K562 (cell line): ENCODE measurements around the gene S100A1. TPM values are rescaled to one million over a fixed set of nuclear protein-coding genes. Genes with fewer than 3 reads are reported as not detected.

Source experiments
- HMG20B ChIP-seq: fragments of 250-450 bp; sonication (Bioruptor Pico); IDR thresholded peaks from 2 replicates; pipeline ENCODE4 v1.5.0; 2021; ENCODE audit warnings: mild to moderate bottlenecking
- NR2C2 ChIP-seq, 2 experiments: fragments of 200-800 bp in 1 of 2; sonication (Bioruptor generic) in 1 of 2; sonication (generic) in 1 of 2; formaldehyde crosslinking in 1 of 2; IDR thresholded peaks; 2 replicates each; pipeline versions ENCODE4 v1.6.1 to v1.8.0; 2016 to 2022; ENCODE audit warnings: mild to moderate bottlenecking in 1 of 2, missing compliant biosample characterization in 1 of 2, missing genetic modification characterization in 1 of 2, missing genetic modification reagents in 1 of 2
- TEAD4 ChIP-seq, 2 experiments: sonication (generic) in 1 of 2; formaldehyde crosslinking in 1 of 2; IDR thresholded peaks; 2 replicates each; pipeline versions ENCODE4 v1.6.1 to v1.8.0; 2012 to 2022; ENCODE audit warnings: borderline replicate concordance in 1 of 2, inconsistent platforms in 1 of 2, low read length in 1 of 2, mild to moderate bottlenecking in 1 of 2, missing genetic modification reagents in 1 of 2
- TRIM24 ChIP-seq, 2 experiments: fragments of 450-650 bp; IDR thresholded peaks; 2 replicates each; pipeline ENCODE4 v1.6.1; 2016
- ZNF224 ChIP-seq: sonication (generic); formaldehyde crosslinking; IDR thresholded peaks from 2 replicates; pipeline ENCODE4 v1.8.0; 2022; ENCODE audit warnings: mild to moderate bottlenecking, missing genetic modification reagents
- ZNF644 ChIP-seq: fragments of 200-800 bp; sonication (Bioruptor generic); IDR thresholded peaks from 2 replicates; pipeline ENCODE4 v1.6.1; 2016; ENCODE audit warnings: low read depth, missing genetic modification characterization, missing compliant biosample characterization
- polyA plus RNA-seq, 8 experiments: library from polyadenylated mRNA; depleted of rRNA in 4 of 8; stranded (reverse) in 5 of 8; unstranded in 3 of 8; fragments of >200 nt; fragmentation: Nextera tagmentation in 2 of 8; fragmentation: Illumina TruSeq in 1 of 8; extraction: Ambion mirVana in 2 of 8; extraction: Trizol in 1 of 8; gene quantifications; 2 replicates each; pipeline versions ENCODE4 v1.2.1 to v1.2.3, GENCODE V29; 2011 to 2014; ENCODE audit warnings: inconsistent platforms in 1 of 8, missing spikeins in 1 of 8
- total RNA-seq, 7 experiments: library from RNA; depleted of rRNA in 6 of 7; stranded (reverse); fragments of >200 nt in 6 of 7; fragmentation: Illumina TruSeq in 2 of 7; extraction: Trizol in 2 of 7; gene quantifications; 2 replicates each; pipeline versions ENCODE4 v1.2.1 to v1.2.3, GENCODE V29; 2011 to 2021; ENCODE audit warnings: low replicate concordance in 1 of 7
- TF ChIP-seq, protein P1 (sequence below): fragments of 450-650 bp; IDR thresholded peaks from 2 replicates; pipeline ENCODE4 v1.7.0; 2016; ENCODE audit warnings: borderline replicate concordance
- TF ChIP-seq, protein P2 (sequence below): fragments of 450-650 bp; formaldehyde crosslinking; IDR thresholded peaks from 2 replicates; pipeline ENCODE4 v1.4.0; 2022; ENCODE audit warnings: missing genetic modification characterization
- TF ChIP-seq, protein P3 (sequence below): fragments of 450-650 bp; IDR thresholded peaks from 2 replicates; pipeline ENCODE4 v1.6.1; 2018; ENCODE audit not compliant: partially characterized antibody
- TF ChIP-seq, protein P4 (sequence below): fragments of 450-650 bp; IDR thresholded peaks from 2 replicates; pipeline ENCODE4 v1.6.1; 2017; ENCODE audit warnings: antibody characterized with exemption, mild to moderate bottlenecking

The S100A1 gene
- total and polyA plus RNA-seq, 9 of the 15 experiments (the other 6 are each of a cell fraction or from before 2014, with no cell fraction given) = 0.44 to 30.1 (median 12.7) TPM

DNA sequence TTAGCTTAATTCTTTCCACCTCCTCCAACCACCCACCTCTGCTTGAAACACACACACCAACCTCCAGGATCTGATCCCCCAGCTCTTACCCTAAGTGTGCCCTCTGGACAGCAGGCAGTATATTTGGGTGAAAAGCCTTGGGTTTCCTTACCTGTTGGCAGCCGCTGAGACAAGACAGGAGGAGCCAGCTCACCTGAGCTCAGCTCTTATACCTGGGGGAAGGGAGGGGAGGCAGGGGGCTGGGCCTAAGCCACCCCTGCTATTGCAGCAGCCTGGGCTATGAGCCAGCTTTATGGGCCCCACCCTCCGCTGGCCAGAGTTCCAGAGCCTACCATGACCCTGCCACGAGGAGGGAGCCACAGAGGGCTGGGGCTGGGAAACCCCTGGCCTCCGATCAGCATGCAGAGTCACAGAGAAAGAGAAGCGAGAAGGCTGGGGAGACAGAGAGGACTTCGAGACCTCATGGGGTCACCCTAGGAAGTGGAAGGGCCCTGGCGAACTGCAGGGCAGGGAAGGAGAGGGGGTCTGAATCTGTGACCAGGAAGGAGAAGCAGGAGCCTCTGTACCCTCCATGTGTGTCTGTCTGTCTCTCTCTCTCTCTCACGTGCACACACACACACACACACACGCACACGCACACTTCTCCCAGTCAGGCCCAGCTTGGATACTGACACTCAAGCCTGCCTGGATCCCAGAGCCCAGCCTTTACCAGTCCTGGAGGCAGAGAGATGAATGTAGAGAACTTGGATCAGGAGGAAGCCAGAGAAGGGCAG is 11.9 kb upstream of the S100A1 start, which contains the start of gene S100A14 (continued):
- TF ChIP-seq, protein P1, sequence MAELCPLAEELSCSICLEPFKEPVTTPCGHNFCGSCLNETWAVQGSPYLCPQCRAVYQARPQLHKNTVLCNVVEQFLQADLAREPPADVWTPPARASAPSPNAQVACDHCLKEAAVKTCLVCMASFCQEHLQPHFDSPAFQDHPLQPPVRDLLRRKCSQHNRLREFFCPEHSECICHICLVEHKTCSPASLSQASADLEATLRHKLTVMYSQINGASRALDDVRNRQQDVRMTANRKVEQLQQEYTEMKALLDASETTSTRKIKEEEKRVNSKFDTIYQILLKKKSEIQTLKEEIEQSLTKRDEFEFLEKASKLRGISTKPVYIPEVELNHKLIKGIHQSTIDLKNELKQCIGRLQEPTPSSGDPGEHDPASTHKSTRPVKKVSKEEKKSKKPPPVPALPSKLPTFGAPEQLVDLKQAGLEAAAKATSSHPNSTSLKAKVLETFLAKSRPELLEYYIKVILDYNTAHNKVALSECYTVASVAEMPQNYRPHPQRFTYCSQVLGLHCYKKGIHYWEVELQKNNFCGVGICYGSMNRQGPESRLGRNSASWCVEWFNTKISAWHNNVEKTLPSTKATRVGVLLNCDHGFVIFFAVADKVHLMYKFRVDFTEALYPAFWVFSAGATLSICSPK = no peak
- TF ChIP-seq TRIM24 (IDR thresholded peaks at IDR 0.05) (no peak), ZNF644 (no peak), ZNF224 (no peak), TEAD4 (IDR thresholded peaks at IDR 0.05; ENCODE audit: low read length) (no peak), TEAD4 (CRISPR knock-in tag; IDR thresholded peaks at IDR 0.05; ENCODE audit: borderline replicate concordance) (no peak), HMG20B (CRISPR knock-in tag) (no peak), NR2C2 (CRISPR knock-in tag; IDR thresholded peaks at IDR 0.05) (no peak), NR2C2 (tag; IDR thresholded peaks at IDR 0.05) (peak; percentile 42; the same call in 1 of the 2 replicates)
- TF ChIP-seq, protein P2, sequence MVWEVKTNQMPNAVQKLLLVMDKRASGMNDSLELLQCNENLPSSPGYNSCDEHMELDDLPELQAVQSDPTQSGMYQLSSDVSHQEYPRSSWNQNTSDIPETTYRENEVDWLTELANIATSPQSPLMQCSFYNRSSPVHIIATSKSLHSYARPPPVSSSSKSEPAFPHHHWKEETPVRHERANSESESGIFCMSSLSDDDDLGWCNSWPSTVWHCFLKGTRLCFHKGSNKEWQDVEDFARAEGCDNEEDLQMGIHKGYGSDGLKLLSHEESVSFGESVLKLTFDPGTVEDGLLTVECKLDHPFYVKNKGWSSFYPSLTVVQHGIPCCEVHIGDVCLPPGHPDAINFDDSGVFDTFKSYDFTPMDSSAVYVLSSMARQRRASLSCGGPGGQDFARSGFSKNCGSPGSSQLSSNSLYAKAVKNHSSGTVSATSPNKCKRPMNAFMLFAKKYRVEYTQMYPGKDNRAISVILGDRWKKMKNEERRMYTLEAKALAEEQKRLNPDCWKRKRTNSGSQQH (CRISPR knock-in tag) = no peak
- TF ChIP-seq, protein P3, sequence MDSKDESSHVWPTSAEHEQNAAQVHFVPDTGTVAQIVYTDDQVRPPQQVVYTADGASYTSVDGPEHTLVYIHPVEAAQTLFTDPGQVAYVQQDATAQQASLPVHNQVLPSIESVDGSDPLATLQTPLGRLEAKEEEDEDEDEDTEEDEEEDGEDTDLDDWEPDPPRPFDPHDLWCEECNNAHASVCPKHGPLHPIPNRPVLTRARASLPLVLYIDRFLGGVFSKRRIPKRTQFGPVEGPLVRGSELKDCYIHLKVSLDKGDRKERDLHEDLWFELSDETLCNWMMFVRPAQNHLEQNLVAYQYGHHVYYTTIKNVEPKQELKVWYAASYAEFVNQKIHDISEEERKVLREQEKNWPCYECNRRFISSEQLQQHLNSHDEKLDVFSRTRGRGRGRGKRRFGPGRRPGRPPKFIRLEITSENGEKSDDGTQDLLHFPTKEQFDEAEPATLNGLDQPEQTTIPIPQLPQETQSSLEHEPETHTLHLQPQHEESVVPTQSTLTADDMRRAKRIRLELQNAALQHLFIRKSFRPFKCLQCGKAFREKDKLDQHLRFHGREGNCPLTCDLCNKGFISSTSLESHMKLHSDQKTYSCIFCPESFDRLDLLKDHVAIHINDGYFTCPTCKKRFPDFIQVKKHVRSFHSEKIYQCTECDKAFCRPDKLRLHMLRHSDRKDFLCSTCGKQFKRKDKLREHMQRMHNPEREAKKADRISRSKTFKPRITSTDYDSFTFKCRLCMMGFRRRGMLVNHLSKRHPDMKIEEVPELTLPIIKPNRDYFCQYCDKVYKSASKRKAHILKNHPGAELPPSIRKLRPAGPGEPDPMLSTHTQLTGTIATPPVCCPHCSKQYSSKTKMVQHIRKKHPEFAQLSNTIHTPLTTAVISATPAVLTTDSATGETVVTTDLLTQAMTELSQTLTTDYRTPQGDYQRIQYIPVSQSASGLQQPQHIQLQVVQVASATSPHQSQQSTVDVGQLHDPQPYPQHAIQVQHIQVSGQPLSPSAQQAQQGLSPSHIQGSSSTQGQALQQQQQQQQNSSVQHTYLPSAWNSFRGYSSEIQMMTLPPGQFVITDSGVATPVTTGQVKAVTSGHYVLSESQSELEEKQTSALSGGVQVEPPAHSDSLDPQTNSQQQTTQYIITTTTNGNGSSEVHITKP = peak; percentile 60
- TF ChIP-seq, protein P4, sequence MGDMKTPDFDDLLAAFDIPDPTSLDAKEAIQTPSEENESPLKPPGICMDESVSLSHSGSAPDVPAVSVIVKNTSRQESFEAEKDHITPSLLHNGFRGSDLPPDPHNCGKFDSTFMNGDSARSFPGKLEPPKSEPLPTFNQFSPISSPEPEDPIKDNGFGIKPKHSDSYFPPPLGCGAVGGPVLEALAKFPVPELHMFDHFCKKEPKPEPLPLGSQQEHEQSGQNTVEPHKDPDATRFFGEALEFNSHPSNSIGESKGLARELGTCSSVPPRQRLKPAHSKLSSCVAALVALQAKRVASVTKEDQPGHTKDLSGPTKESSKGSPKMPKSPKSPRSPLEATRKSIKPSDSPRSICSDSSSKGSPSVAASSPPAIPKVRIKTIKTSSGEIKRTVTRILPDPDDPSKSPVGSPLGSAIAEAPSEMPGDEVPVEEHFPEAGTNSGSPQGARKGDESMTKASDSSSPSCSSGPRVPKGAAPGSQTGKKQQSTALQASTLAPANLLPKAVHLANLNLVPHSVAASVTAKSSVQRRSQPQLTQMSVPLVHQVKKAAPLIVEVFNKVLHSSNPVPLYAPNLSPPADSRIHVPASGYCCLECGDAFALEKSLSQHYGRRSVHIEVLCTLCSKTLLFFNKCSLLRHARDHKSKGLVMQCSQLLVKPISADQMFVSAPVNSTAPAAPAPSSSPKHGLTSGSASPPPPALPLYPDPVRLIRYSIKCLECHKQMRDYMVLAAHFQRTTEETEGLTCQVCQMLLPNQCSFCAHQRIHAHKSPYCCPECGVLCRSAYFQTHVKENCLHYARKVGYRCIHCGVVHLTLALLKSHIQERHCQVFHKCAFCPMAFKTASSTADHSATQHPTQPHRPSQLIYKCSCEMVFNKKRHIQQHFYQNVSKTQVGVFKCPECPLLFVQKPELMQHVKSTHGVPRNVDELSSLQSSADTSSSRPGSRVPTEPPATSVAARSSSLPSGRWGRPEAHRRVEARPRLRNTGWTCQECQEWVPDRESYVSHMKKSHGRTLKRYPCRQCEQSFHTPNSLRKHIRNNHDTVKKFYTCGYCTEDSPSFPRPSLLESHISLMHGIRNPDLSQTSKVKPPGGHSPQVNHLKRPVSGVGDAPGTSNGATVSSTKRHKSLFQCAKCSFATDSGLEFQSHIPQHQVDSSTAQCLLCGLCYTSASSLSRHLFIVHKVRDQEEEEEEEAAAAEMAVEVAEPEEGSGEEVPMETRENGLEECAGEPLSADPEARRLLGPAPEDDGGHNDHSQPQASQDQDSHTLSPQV = peak; percentile 56; the same call in 1 of the 2 replicates
